ENCODE data around the gene TAGLN. TPM values are rescaled to one million over a fixed set of nuclear protein-coding genes. Genes with fewer than 3 reads are reported as not detected.

TAGLN gene
- total and polyA plus RNA-seq, 2 experiments from 2014 or later: 1,454 to 2,613 TPM

DNA sequence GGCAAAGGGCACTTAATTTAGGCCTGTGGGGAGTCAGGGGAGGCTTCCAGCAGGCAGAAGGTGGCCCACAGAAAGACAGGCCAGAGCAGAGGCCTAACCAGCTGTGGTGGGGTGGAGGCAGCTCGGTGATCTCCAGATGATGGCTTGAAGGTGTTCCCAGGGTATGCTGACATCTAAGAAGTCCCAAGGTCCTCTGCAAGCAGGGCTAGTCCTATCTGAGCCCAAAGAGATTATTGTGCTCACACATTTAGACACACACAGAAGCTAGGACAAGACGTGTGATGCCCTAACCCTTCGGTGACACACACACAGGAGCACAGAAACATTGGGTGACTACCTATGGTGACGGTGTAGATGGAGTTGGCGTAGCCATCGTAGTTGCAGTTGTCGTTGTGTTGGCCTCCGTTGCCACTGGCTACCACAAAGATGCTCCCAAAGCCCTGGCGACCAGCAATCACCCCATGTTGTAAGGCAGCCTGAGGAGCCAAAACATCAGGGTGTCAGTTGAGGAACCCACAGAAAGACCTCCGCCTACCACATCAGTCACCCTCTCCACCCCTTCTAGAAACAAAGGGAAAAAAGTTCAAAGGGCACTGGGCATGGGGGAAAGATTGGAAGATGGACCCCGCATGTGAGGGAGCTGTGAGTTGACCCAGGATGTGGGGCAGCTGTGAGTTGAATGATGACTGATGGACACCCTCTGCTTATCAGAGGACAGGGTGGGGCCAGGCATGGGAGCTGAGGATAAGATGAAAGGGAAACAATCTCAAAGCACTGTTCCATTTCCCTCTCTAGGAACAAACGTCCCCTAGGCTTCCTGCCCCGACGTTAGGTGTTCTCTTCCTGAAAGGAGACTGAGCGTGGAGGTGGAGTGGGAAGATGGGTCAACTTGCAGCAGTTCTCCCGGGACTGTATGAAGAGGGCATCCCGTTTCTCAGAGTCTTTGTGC, 24.8 kb downstream of the TAGLN start:
- H3K36me3 ChIP-seq (ENCODE audit: low read depth): peaks cover 25% of the 10 kb centered on the region; the same call in 1 of the 2 replicates
- 0 out of 2 replicates have a peak, but pooled peaks cover 6% of the 10 kb centered on the region for H3K4me1 ChIP-seq (ENCODE audit: insufficient read depth)
- no peak overlapping the region for H3K4me3 ChIP-seq
- H3K79me2 ChIP-seq (ENCODE audit: insufficient read depth): peaks cover 3% of the 10 kb centered on the region
- H3K9ac ChIP-seq: no peak overlapping the region
- in situ Hi-C loops (cut with MboI): no loop called here
- no peaks in the 10 kb centered on the region for H3K9me3 ChIP-seq (ENCODE audit: low read depth)
- no peak for DNase-seq
- WGBS, 2 experiments (ENCODE audit: low coverage in 1 of 2, low lambda C conversion rate in 2 of 2, missing lambda C conversion rate in 2 of 2): 87 to 89% methylated on average over 17 of the region's 17 CpGs
- no peak overlapping the region for H3K4me2 ChIP-seq (ENCODE audit: unreplicated experiment)
- no peaks in the 10 kb centered on the region for H4K20me1 ChIP-seq (ENCODE audit: insufficient read depth)
- no peak for TF ChIP-seq EZH2phosphoT487 (IDR thresholded peaks at IDR 0.05; ENCODE audit: insufficient read depth, low read depth)
- TF ChIP-seq EZH2 (IDR thresholded peaks at IDR 0.05; ENCODE audit: insufficient read depth, poor library complexity, severe bottlenecking): no peak
- no peak overlapping the region for H3K27ac ChIP-seq
- peaks cover 5% of the 10 kb centered on the region; the same call in 1 of the 2 replicates for H3F3A ChIP-seq (ENCODE audit: insufficient read depth)
- no peaks in the 10 kb centered on the region for H3K9me2 ChIP-seq (ENCODE audit: insufficient read depth)
- H3K27me3 ChIP-seq (replicated peaks; ENCODE audit: insufficient read depth): no peaks in the 10 kb centered on the region
- H2AFZ ChIP-seq: no peak overlapping the region

DNA sequence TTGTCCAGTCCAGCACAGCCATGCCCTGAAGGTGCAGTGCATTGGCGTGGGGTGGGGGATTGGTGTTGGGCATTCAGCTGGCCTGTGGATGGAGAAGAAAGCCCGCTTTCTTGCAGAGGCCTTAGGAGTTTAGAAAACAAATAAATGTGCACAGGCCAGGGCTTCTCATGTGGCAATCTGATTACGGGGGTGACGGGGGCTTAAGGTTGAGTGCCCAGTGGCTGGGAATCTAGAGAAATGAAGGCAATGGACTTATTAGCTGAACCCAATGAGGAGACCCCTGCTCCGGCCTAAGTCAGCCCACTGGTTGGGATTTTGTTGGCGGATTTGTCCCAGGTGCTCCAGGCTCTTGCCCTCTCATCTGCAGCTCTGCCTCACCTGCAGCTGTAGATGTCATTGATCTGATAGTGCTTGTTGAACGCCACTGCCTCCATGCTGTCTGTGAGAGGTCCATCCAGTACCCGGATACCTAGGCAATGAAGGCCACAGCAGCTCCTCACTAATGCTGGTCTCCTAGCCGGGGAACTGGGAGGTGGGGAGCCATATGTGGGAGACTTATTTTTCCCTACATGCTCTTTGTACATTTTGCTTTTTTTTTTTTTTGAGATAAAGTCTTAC, 26.5 kb downstream of the TAGLN start:
- Histone ChIP-seq H4K20me1 (ENCODE audit: insufficient read depth) (no peaks in the 10 kb centered on the region), H3K36me3 (ENCODE audit: low read depth) (peaks cover 13% of the 10 kb centered on the region; the same call in 1 of the 2 replicates)

DNA sequence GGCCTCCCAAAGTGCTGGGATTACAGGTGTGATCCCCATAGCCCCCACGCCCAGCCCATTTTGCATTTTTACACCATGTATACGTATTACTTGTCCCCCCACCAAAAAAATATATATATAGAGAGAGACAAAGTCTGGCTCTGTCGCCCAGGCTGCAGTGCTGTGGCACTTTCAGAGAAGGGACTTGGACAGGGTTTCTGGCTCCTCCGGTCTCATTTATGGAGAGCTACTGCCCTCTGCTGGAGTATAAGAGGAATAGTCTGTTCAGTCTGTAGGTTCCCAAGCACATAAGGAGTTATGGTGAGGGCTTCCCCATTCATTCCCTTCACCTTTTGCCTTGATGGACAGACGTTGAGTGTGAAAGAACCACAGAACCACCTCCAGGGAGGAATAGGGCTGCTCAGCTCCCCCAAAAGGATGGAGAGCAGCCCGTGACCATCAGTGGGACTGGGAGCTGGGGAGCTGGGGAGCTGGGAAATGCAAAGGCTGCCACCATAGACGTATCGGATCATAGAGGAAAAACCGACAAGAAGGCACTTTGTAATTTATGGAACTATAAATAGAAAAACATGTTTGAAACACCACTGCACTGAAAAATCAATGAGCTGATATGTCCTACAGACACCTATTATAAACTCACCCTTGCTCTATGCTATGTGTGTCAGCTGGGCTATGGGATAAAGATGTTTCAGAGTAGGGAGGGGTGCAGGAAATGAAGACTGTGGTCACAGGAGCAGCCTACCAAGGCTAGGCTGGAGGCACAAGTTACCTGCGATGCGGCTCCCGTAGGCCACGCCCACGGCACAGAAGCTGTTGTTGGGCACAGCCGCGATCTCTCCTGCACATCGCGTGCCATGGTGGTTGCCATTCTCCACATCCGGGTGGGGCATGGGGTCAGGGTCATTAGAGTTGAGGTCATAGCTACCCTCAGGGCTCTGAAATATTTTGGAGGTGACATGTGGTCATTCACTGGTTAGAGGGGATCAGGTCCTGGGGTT, 27.5 kb downstream of the TAGLN start:
- Histone ChIP-seq H3K27ac (no peak overlapping the region), H3K79me2 (ENCODE audit: insufficient read depth) (peaks cover 30% of the 10 kb centered on the region), H3F3A (ENCODE audit: insufficient read depth) (peaks cover 5% of the 10 kb centered on the region; the same call in 1 of the 2 replicates), H3K36me3 (ENCODE audit: low read depth) (peaks cover 13% of the 10 kb centered on the region; the same call in 1 of the 2 replicates), H3K4me2 (ENCODE audit: unreplicated experiment) (no peak overlapping the region), H3K9ac (no peak overlapping the region), H3K27me3 (replicated peaks; ENCODE audit: insufficient read depth) (no peaks in the 10 kb centered on the region), H2AFZ (no peak overlapping the region), H4K20me1 (ENCODE audit: insufficient read depth) (no peaks in the 10 kb centered on the region), H3K4me3 (no peak overlapping the region), H3K9me2 (ENCODE audit: insufficient read depth) (no peaks in the 10 kb centered on the region), H3K9me3 (ENCODE audit: low read depth) (no peaks in the 10 kb centered on the region), H3K4me1 (ENCODE audit: insufficient read depth) (peaks cover 16% of the 10 kb centered on the region)
- 62 to 66% methylated on average over 19 of the region's 19 CpGs for WGBS, 2 experiments (ENCODE audit: low coverage in 1 of 2, low lambda C conversion rate in 2 of 2, missing lambda C conversion rate in 2 of 2)
- TF ChIP-seq EZH2 (IDR thresholded peaks at IDR 0.05; ENCODE audit: insufficient read depth, poor library complexity, severe bottlenecking) (no peak), EZH2phosphoT487 (IDR thresholded peaks at IDR 0.05; ENCODE audit: insufficient read depth, low read depth) (no peak)
- in situ Hi-C loops (cut with MboI): no loop called here
- peak; percentile 81 for DNase-seq

More for the DNA sequence above, 26.5 kb downstream of the TAGLN start:
- 90 to 93% methylated on average over 9 of the region's 9 CpGs for WGBS, 2 experiments (ENCODE audit: low coverage in 1 of 2, low lambda C conversion rate in 2 of 2, missing lambda C conversion rate in 2 of 2)
- no peaks in the 10 kb centered on the region for H3K9me3 ChIP-seq (ENCODE audit: low read depth)
- H3F3A ChIP-seq (ENCODE audit: insufficient read depth): peaks cover 5% of the 10 kb centered on the region; the same call in 1 of the 2 replicates
- H3K9ac ChIP-seq: no peak overlapping the region
- no peak overlapping the region for H2AFZ ChIP-seq
- no peak overlapping the region for H3K4me3 ChIP-seq
- TF ChIP-seq EZH2 (IDR thresholded peaks at IDR 0.05; ENCODE audit: insufficient read depth, poor library complexity, severe bottlenecking): no peak
- no peak for TF ChIP-seq EZH2phosphoT487 (IDR thresholded peaks at IDR 0.05; ENCODE audit: insufficient read depth, low read depth)
- H3K4me1 ChIP-seq (ENCODE audit: insufficient read depth): peaks cover 14% of the 10 kb centered on the region
- no peak overlapping the region for H3K4me2 ChIP-seq (ENCODE audit: unreplicated experiment)
- in situ Hi-C loops (cut with MboI): no loop called here
- H3K27me3 ChIP-seq (replicated peaks; ENCODE audit: insufficient read depth): no peaks in the 10 kb centered on the region
- H3K9me2 ChIP-seq (ENCODE audit: insufficient read depth): no peaks in the 10 kb centered on the region
- no peak overlapping the region for H3K27ac ChIP-seq
- peaks cover 19% of the 10 kb centered on the region for H3K79me2 ChIP-seq (ENCODE audit: insufficient read depth)
- DNase-seq: no peak
